Osteocyte (in vitro differentiated cells): ENCODE data around the gene PIK3C3. TPM values are rescaled to one million over a fixed set of nuclear protein-coding genes. Genes with fewer than 3 reads are reported as not detected.

Source experiments
- DNase-seq: peaks from one replicate; pipeline ENCODE4 v3.0.0; 2021; ENCODE audit warnings: mixed read lengths; ENCODE audit not compliant: unreplicated experiment; ENCODE audit errors: extremely low spot score
- H3K27ac Mint-ChIP-seq: one replicate; pipeline ENCODE4 v1.8.0; 2021; ENCODE audit warnings: mild to moderate bottlenecking, mixed read lengths; ENCODE audit not compliant: unreplicated experiment
- H3K27me3 Mint-ChIP-seq: one replicate; pipeline ENCODE4 v1.8.0; 2021; ENCODE audit warnings: mixed read lengths; ENCODE audit not compliant: unreplicated experiment
- H3K36me3 Mint-ChIP-seq: one replicate; pipeline ENCODE4 v1.8.0; 2021; ENCODE audit warnings: mixed read lengths; ENCODE audit not compliant: unreplicated experiment
- H3K4me1 Mint-ChIP-seq: one replicate; pipeline ENCODE4 v1.8.0; 2021; ENCODE audit warnings: mixed read lengths; ENCODE audit not compliant: unreplicated experiment
- H3K4me3 Mint-ChIP-seq: one replicate; pipeline ENCODE4 v1.8.0; 2021; ENCODE audit warnings: mild to moderate bottlenecking, moderate library complexity, mixed read lengths; ENCODE audit not compliant: unreplicated experiment
- H3K9me3 Mint-ChIP-seq: one replicate; pipeline ENCODE4 v1.8.0; 2021; ENCODE audit warnings: mixed read lengths; ENCODE audit not compliant: unreplicated experiment
- CTCF ChIP-seq: fragments of 200-600 bp; sonication (generic); IDR thresholded peaks from 2 replicates; pipeline ENCODE4 v1.5.0; 2021; ENCODE audit warnings: antibody characterized with exemption, mild to moderate bottlenecking, moderate library complexity
- total RNA-seq: library from RNA; stranded (reverse); gene quantifications from 2 replicates; pipeline ENCODE4 v1.2.1, GENCODE V29; 2021

The PIK3C3 gene
- total RNA-seq, 1 donor from 2014 or later = 75.1 TPM

- Mint-ChIP-seq H3K27me3 (no peaks in the 10 kb centered on the region), H3K9me3 (no peaks in the 10 kb centered on the region), H3K4me3 (no peak overlapping the region), H3K36me3 (no peaks in the 10 kb centered on the region), H3K27ac (peak overlapping the region; percentile 77), H3K4me1 (peaks cover 47% of the 10 kb centered on the region)
- no peak for DNase-seq
- TF ChIP-seq CTCF = no peak
These were observed 14.4 kb upstream of the PIK3C3 start for GRCh38 chr18:41940506-41941215.

GRCh38 chr18:41942254-41942653 is 12.8 kb upstream of the PIK3C3 start:
- no peaks in the 10 kb centered on the region for H3K9me3 Mint-ChIP-seq
- H3K4me3 Mint-ChIP-seq = no peak overlapping the region
- TF ChIP-seq CTCF = no peak
- no peak overlapping the region for H3K27ac Mint-ChIP-seq
- DNase-seq = no peak
- no peaks in the 10 kb centered on the region for H3K36me3 Mint-ChIP-seq
- peaks cover 35% of the 10 kb centered on the region for H3K4me1 Mint-ChIP-seq
- H3K27me3 Mint-ChIP-seq = no peaks in the 10 kb centered on the region

GRCh38 chr18:41948544-41949110 is 6.4 kb upstream of the PIK3C3 start:
- no peak for TF ChIP-seq CTCF
- no peaks in the 10 kb centered on the region for H3K36me3 Mint-ChIP-seq
- H3K4me3 Mint-ChIP-seq = no peak overlapping the region
- H3K9me3 Mint-ChIP-seq = no peaks in the 10 kb centered on the region
- H3K27me3 Mint-ChIP-seq = peaks cover 9% of the 10 kb centered on the region
- DNase-seq = no peak
- H3K27ac Mint-ChIP-seq = no peak overlapping the region
- no peaks in the 10 kb centered on the region for H3K4me1 Mint-ChIP-seq

- no peak for TF ChIP-seq CTCF
- peaks cover 9% of the 10 kb centered on the region for H3K27me3 Mint-ChIP-seq
- H3K36me3 Mint-ChIP-seq = no peaks in the 10 kb centered on the region
- H3K4me1 Mint-ChIP-seq = no peaks in the 10 kb centered on the region
- DNase-seq = no peak
- H3K9me3 Mint-ChIP-seq = no peaks in the 10 kb centered on the region
- H3K27ac Mint-ChIP-seq = no peak overlapping the region
- H3K4me3 Mint-ChIP-seq = no peak overlapping the region
These were observed 5.7 kb upstream of the PIK3C3 start for GRCh38 chr18:41949206-41949920.

GRCh38 chr18:41955688-41956087 is 654 bp downstream of the PIK3C3 start:
- peak overlapping the region; percentile 99 for H3K4me3 Mint-ChIP-seq
- no peak for DNase-seq
- H3K9me3 Mint-ChIP-seq = no peaks in the 10 kb centered on the region
- H3K4me1 Mint-ChIP-seq = peaks cover 27% of the 10 kb centered on the region
- peak overlapping the region; percentile 99 for H3K27ac Mint-ChIP-seq
- H3K36me3 Mint-ChIP-seq = peaks cover 17% of the 10 kb centered on the region
- peaks cover 3% of the 10 kb centered on the region for H3K27me3 Mint-ChIP-seq
- no peak for TF ChIP-seq CTCF
